Neuronal stem cell (in vitro differentiated cells): Measurements from ENCODE around the gene NIPA2.

Source experiments
- DNase-seq: peaks from one replicate; pipeline ENCODE4 v3.0.0-alpha.2; 2013; ENCODE audit warnings: low spot score
- H2AFZ ChIP-seq: one replicate; pipeline ENCODE4 v1.6.1; 2013; ENCODE audit warnings: mild to moderate bottlenecking, low read length, inconsistent platforms
- H2AK5ac ChIP-seq: 2 replicates; pipeline ENCODE4 v1.6.1; 2013; ENCODE audit warnings: low read depth, mild to moderate bottlenecking, inconsistent platforms, low read length, moderate library complexity, mixed read lengths
- H2BK120ac ChIP-seq: 2 replicates; pipeline ENCODE4 v1.6.1; 2013; ENCODE audit warnings: low read depth, mild to moderate bottlenecking, inconsistent platforms, low read length, moderate library complexity, mixed read lengths
- H2BK12ac ChIP-seq: one replicate; pipeline ENCODE4 v1.6.1; 2013; ENCODE audit warnings: low read length, inconsistent platforms
- H2BK15ac ChIP-seq: 2 replicates; pipeline ENCODE4 v1.6.1; 2013; ENCODE audit warnings: mild to moderate bottlenecking, low read length, inconsistent platforms, mixed read lengths
- H2BK5ac ChIP-seq: one replicate; pipeline ENCODE4 v1.6.1; 2013; ENCODE audit warnings: inconsistent platforms, mild to moderate bottlenecking, low read length, moderate library complexity
- H3K14ac ChIP-seq: one replicate; pipeline ENCODE4 v1.6.1; 2013; ENCODE audit warnings: low read length, inconsistent platforms
- H3K18ac ChIP-seq: 2 replicates; pipeline ENCODE4 v1.6.1; 2013; ENCODE audit warnings: low read length, inconsistent platforms
- H3K23ac ChIP-seq: 2 replicates; pipeline ENCODE4 v1.6.1; 2013; ENCODE audit warnings: low read depth, mild to moderate bottlenecking, mixed read lengths, low read length, inconsistent platforms; ENCODE audit not compliant: poor library complexity
- H3K27ac ChIP-seq: replicated peaks from 3 replicates; pipeline ENCODE4 v1.5.1; 2013; ENCODE audit warnings: low read length, inconsistent platforms
- H3K27me3 ChIP-seq, 3 experiments: 2 replicates each; pipeline ENCODE4 v1.6.1; 2013; ENCODE audit warnings: low read length in 3 of 3, mild to moderate bottlenecking in 2 of 3, inconsistent platforms in 1 of 3, low read depth in 1 of 3, mixed read lengths in 1 of 3, moderate library complexity in 1 of 3; ENCODE audit not compliant: control insufficient read depth in 3 of 3, insufficient read depth in 3 of 3
- H3K36me3 ChIP-seq, 2 donors: replicated peaks in 1 of 2; 2 replicates each; pipeline ENCODE4 v1.6.1; 2013; ENCODE audit warnings: low read length in 2 of 2; ENCODE audit not compliant: control insufficient read depth in 2 of 2, insufficient read depth in 2 of 2
- H3K4ac ChIP-seq: 2 replicates; pipeline ENCODE4 v1.6.1; 2013; ENCODE audit warnings: inconsistent platforms, mild to moderate bottlenecking, low read length, moderate library complexity
- H3K4me1 ChIP-seq, 2 donors: 1 replicate in 1 of 2; 2 replicates in 1 of 2; pipeline ENCODE4 v1.6.1; 2013; ENCODE audit warnings: low read length in 2 of 2, low read depth in 1 of 2; ENCODE audit not compliant: control insufficient read depth in 2 of 2, insufficient read depth in 1 of 2
- H3K4me2 ChIP-seq: one replicate; pipeline ENCODE4 v1.6.1; 2013; ENCODE audit warnings: mild to moderate bottlenecking, low read length, inconsistent platforms; ENCODE audit not compliant: insufficient read depth, poor library complexity, severe bottlenecking
- H3K4me3 ChIP-seq, 2 donors: 2 replicates each; pipeline ENCODE4 v1.5.1; 2013; ENCODE audit warnings: low read length in 2 of 2, mild to moderate bottlenecking in 2 of 2, inconsistent platforms in 1 of 2, moderate library complexity in 1 of 2
- H3K79me1 ChIP-seq: one replicate; pipeline ENCODE4 v1.6.1; 2013; ENCODE audit warnings: low read depth, mild to moderate bottlenecking, inconsistent platforms, low read length, moderate library complexity
- H3K9ac ChIP-seq: one replicate; pipeline ENCODE4 v1.6.1; 2013; ENCODE audit warnings: mild to moderate bottlenecking, low read depth, low read length, inconsistent platforms; ENCODE audit not compliant: poor library complexity
- H3K9me3 ChIP-seq, 2 donors: replicated peaks in 1 of 2; 2 replicates each; pipeline versions ENCODE3 to v1.6.1; 2013; ENCODE audit warnings: low read length in 2 of 2, mild to moderate bottlenecking in 2 of 2, inconsistent platforms in 1 of 2, low read depth in 1 of 2, mixed read lengths in 1 of 2, moderate library complexity in 1 of 2; ENCODE audit not compliant: control insufficient read depth in 2 of 2, insufficient read depth in 1 of 2
- H4K8ac ChIP-seq: one replicate; pipeline ENCODE4 v1.6.1; 2013; ENCODE audit warnings: low read depth, mild to moderate bottlenecking, inconsistent platforms, low read length, moderate library complexity
- H4K91ac ChIP-seq: one replicate; pipeline ENCODE4 v1.6.1; 2013; ENCODE audit warnings: low read length, low read depth, mild to moderate bottlenecking, inconsistent platforms; ENCODE audit not compliant: poor library complexity
- WGBS, 2 donors: extraction: QIAGEN DNeasy Blood & Tissue Kit; methylation state at CpG; one replicate each; pipeline ENCODE4 v1.1.7; 2013; ENCODE audit warnings: missing lambda C conversion rate in 2 of 2, mixed read lengths in 1 of 2; ENCODE audit not compliant: insufficient read length in 2 of 2, insufficient replicate concordance in 1 of 2; ENCODE audit errors: extremely low coverage in 2 of 2; 5-methylcytosine and 5-hydroxymethylcytosine counted together

The NIPA2 gene

DNA sequence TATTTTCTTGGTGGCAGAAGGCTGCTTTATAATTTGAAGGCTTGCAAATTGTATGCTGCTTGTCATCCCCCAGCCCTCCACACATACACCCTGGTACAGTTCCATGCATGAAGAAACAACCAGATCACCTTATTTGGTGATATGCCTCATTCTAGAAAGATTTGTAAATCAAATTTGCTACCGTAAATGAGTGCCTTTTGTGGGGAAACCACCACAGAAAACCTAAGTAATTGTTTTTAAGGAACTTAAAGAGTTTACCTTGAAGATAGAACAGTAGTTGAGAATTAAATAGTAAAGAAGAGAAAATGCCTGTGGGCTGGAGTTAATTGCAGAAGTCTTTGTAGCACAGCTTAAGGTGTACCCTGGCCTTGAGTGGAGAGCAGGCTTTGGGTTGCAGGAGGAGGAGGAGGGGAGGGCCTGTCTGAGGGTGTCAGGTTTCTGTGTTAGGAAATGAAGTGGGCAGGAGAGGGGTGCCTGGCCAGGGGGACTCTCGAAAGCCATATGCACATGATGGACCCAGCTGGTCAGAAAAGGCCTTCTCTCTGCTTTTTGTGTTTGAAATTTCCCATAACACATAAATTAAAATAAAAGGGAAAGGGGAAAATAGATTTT, 6.9 kb downstream of the NIPA2 start:
- no peak overlapping the region for H2AK5ac ChIP-seq
- no peaks in the 10 kb centered on the region for H3K9me3 ChIP-seq
- no peak overlapping the region for H3K14ac ChIP-seq
- H3K4me1 ChIP-seq = peaks cover 1 to 3% of the 10 kb centered on the region in 2 donors
- no peak overlapping the region for H3K27ac ChIP-seq
- H2BK120ac ChIP-seq = no peak overlapping the region
- H3K4me2 ChIP-seq = no peak overlapping the region
- no peak overlapping the region for H4K8ac ChIP-seq
- no peak overlapping the region for H4K91ac ChIP-seq
- no peak overlapping the region for H2AFZ ChIP-seq
- H3K27me3 ChIP-seq = no peaks in the 10 kb centered on the region
- no peak overlapping the region for H3K23ac ChIP-seq
- H3K4me3 ChIP-seq = no peak overlapping the region
- H2BK5ac ChIP-seq = no peak overlapping the region
- no peak overlapping the region for H3K18ac ChIP-seq
- no peak overlapping the region for H3K9ac ChIP-seq
- H3K79me1 ChIP-seq = peaks cover 13% of the 10 kb centered on the region
- no CpG with 5 or more reads among the region's 2 CpGs for WGBS, 2 donors
- H3K4ac ChIP-seq = no peak overlapping the region
- H2BK15ac ChIP-seq = no peak overlapping the region
- H2BK12ac ChIP-seq = no peak overlapping the region
- H3K36me3 ChIP-seq = peaks cover 2 to 72% of the 10 kb centered on the region in 2 donors
- DNase-seq = peak; percentile 17

DNA sequence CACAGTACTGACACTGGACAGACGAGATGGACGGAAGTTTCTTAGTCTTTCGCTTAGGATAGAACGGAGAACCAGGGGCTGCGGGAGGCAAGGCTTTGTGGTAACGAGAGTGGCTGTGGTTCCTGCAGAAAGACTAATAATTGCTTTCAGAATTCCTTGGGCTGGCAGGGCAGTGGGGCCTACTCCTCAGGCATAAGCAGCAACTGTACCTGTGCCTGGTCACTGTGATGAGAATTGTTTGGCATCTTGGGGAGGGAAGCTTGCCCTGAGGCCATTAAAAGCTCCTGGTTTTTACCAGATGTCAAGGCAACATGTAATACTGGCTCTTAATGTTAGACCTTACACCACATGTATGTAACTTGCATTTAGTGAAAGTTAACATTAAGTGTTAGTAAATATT, 7.6 kb downstream of the NIPA2 start:
- peaks cover 1 to 3% of the 10 kb centered on the region in 2 donors for H3K4me1 ChIP-seq
- H3K4me2 ChIP-seq = no peak overlapping the region
- H3K36me3 ChIP-seq = peaks cover 2 to 75% of the 10 kb centered on the region in 2 donors
- no peak overlapping the region for H3K9ac ChIP-seq
- H2BK12ac ChIP-seq = no peak overlapping the region
- WGBS, 2 donors = no CpG with 5 or more reads among the region's 6 CpGs
- H3K4me3 ChIP-seq = no peak overlapping the region
- H2AFZ ChIP-seq = no peak overlapping the region
- no peak overlapping the region for H2BK120ac ChIP-seq
- H3K18ac ChIP-seq = no peak overlapping the region
- H3K27ac ChIP-seq = no peak overlapping the region
- H3K14ac ChIP-seq = no peak overlapping the region
- no peaks in the 10 kb centered on the region for H3K9me3 ChIP-seq
- DNase-seq = no peak
- H2AK5ac ChIP-seq = no peak overlapping the region
- H3K23ac ChIP-seq = no peak overlapping the region
- no peak overlapping the region for H4K91ac ChIP-seq
- no peak overlapping the region for H4K8ac ChIP-seq
- no peak overlapping the region for H2BK5ac ChIP-seq
- no peak overlapping the region for H2BK15ac ChIP-seq
- H3K4ac ChIP-seq = no peak overlapping the region
- H3K27me3 ChIP-seq = no peaks in the 10 kb centered on the region
- peaks cover 13% of the 10 kb centered on the region for H3K79me1 ChIP-seq

DNA sequence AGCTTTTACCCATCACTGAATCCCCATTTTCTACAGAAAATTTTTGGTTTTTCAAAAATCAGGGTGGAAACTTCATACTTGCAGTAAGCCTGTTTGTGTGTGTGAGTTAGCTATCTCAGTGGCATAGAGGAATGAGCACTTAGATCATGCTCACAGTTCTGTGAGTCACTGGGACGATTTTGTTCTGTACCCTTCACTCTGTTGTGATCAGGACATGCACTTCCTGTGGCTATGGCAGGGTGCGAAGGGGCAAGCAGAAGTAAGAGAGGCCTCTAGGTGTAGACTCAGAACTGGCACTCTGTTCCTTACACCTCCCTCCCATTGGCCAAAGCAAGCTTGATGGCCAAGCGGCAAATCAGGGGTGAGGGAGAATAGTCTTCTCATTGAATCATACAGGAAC, 11.6 kb downstream of the NIPA2 start:
- Histone ChIP-seq H2AK5ac (no peak overlapping the region), H3K27ac (no peak overlapping the region)

DNA sequence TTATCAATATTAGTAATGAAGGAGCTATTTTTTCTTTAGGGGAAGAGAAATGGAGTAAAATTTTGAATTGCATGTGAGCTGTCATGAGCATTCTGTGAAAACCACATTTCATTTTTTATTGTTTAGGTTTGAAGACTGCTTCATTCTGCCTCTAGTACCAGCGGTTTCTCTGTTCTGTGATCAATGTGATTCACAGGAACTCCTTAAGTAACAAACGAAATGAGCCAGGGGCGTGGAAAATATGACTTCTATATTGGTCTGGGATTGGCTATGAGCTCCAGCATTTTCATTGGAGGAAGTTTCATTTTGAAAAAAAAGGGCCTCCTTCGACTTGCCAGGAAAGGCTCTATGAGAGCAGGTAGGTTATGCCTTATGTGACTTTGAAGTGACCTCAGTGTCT, 13.0 kb downstream of the NIPA2 start:
- Histone ChIP-seq H3K18ac (no peak overlapping the region), H3K36me3 (peaks cover 6 to 85% of the 10 kb centered on the region in 2 donors), H3K4me1 (no peaks in the 10 kb centered on the region), H2BK5ac (no peak overlapping the region), H3K9me3 (no peaks in the 10 kb centered on the region), H2AFZ (no peak overlapping the region), H3K14ac (no peak overlapping the region), H4K91ac (no peak overlapping the region), H3K4ac (no peak overlapping the region), H3K79me1 (peaks cover 2% of the 10 kb centered on the region), H3K27me3 (no peaks in the 10 kb centered on the region), H3K23ac (no peak overlapping the region), H3K4me2 (no peak overlapping the region), H3K4me3 (no peak overlapping the region), H4K8ac (no peak overlapping the region), H2AK5ac (no peak overlapping the region), H3K27ac (no peak overlapping the region), H3K9ac (no peak overlapping the region), H2BK15ac (no peak overlapping the region), H2BK12ac (no peak overlapping the region), H2BK120ac (no peak overlapping the region)
- DNase-seq = no peak
- no CpG with 5 or more reads among the region's 4 CpGs for WGBS, 2 donors

More for the DNA sequence above, 11.6 kb downstream of the NIPA2 start:
- H3K23ac ChIP-seq = no peak overlapping the region
- no peak overlapping the region for H2AFZ ChIP-seq
- H4K91ac ChIP-seq = no peak overlapping the region
- H3K4me3 ChIP-seq = no peak overlapping the region
- no CpG with 5 or more reads among the region's 3 CpGs for WGBS, 2 donors
- H3K9ac ChIP-seq = no peak overlapping the region
- no peak overlapping the region for H4K8ac ChIP-seq
- H3K4me1 ChIP-seq = peaks cover under 1 to 1% of the 10 kb centered on the region in 2 donors
- H3K4ac ChIP-seq = no peak overlapping the region
- peaks cover 5% of the 10 kb centered on the region for H3K79me1 ChIP-seq
- H2BK5ac ChIP-seq = no peak overlapping the region
- no peak overlapping the region for H3K14ac ChIP-seq
- H2BK120ac ChIP-seq = no peak overlapping the region
- no peaks in the 10 kb centered on the region for H3K27me3 ChIP-seq
- no peaks in the 10 kb centered on the region for H3K9me3 ChIP-seq
- H2BK15ac ChIP-seq = no peak overlapping the region
- no peak overlapping the region for H3K4me2 ChIP-seq
- H2BK12ac ChIP-seq = no peak overlapping the region
- no peak for DNase-seq
- H3K18ac ChIP-seq = no peak overlapping the region
- peaks cover 6 to 85% of the 10 kb centered on the region in 2 donors for H3K36me3 ChIP-seq
